Stimulated activated CD4-positive, alpha-beta T cell treated with anti-CD3 and anti-CD28 coated beads, Interleukin-15, amount 100 ng/mL, for 48 hours (primary cell): ENCODE measurements around the gene UNC13A.
A peak's percentile ranks its signal among the peaks of the same experiment; 100 is the strongest.

ENCODE experiments used
- DNase-seq, 2 donors: peaks; one replicate each; pipeline ENCODE4 v3.0.0-alpha.2; 2020; ENCODE audit warnings: low read depth in 2 of 2

UNC13A gene

GRCh38 chr19:17626456-17627015 lies 61.6 kb downstream of the UNC13A start:
- DNase-seq: no peak

GRCh38 chr19:17625980-17626379 lies 62.2 kb downstream of the UNC13A start:
- no peak for DNase-seq

- no peak for DNase-seq
Observed at GRCh38 chr19:17625043-17625442, 63.1 kb downstream of the UNC13A start.

GRCh38 chr19:17624314-17624991 lies 63.7 kb downstream of the UNC13A start:
- DNase-seq: no peak

- no peak for DNase-seq
Observed at GRCh38 chr19:17623224-17623935, 64.8 kb downstream of the UNC13A start.

- no peak for DNase-seq
Observed at GRCh38 chr19:17620696-17621095, 67.5 kb downstream of the UNC13A start.

GRCh38 chr19:17618936-17619335 lies 69.2 kb downstream of the UNC13A start:
- no peak for DNase-seq

GRCh38 chr19:17618281-17618903 lies 69.8 kb downstream of the UNC13A start:
- DNase-seq: no peak

- DNase-seq: no peak
Observed at GRCh38 chr19:17617807-17618192, 70.4 kb downstream of the UNC13A start.

GRCh38 chr19:17616961-17617806 lies 71.0 kb downstream of the UNC13A start:
- DNase-seq: no peak

GRCh38 chr19:17616686-17616960 lies 71.5 kb downstream of the UNC13A start:
- DNase-seq: no peak

- DNase-seq: no peak
Observed at GRCh38 chr19:17615889-17616685, 72.1 kb downstream of the UNC13A start.

GRCh38 chr19:17614476-17614875 lies 73.7 kb downstream of the UNC13A start:
- no peak for DNase-seq

GRCh38 chr19:17611462-17612244 lies 76.5 kb downstream of the UNC13A start:
- DNase-seq: no peak

- no peak for DNase-seq
Observed at GRCh38 chr19:17610384-17610783, 77.8 kb downstream of the UNC13A start.

- no peak for DNase-seq
Observed at GRCh38 chr19:17607936-17608335, 80.2 kb downstream of the UNC13A start.

- no peak for DNase-seq
Observed at GRCh38 chr19:17606590-17607185, 81.5 kb downstream of the UNC13A start.

- DNase-seq: peak; percentile 80 to 81
Observed at GRCh38 chr19:17605761-17606589, 82.2 kb downstream of the UNC13A start.

- no peak for DNase-seq
Observed at GRCh38 chr19:17605117-17605516, 83.0 kb downstream of the UNC13A start.
